ENCODE data around the gene PLPPR4. TPM values are rescaled to one million over a fixed set of nuclear protein-coding genes. Genes with fewer than 3 reads are reported as not detected.

The PLPPR4 gene, protein sequence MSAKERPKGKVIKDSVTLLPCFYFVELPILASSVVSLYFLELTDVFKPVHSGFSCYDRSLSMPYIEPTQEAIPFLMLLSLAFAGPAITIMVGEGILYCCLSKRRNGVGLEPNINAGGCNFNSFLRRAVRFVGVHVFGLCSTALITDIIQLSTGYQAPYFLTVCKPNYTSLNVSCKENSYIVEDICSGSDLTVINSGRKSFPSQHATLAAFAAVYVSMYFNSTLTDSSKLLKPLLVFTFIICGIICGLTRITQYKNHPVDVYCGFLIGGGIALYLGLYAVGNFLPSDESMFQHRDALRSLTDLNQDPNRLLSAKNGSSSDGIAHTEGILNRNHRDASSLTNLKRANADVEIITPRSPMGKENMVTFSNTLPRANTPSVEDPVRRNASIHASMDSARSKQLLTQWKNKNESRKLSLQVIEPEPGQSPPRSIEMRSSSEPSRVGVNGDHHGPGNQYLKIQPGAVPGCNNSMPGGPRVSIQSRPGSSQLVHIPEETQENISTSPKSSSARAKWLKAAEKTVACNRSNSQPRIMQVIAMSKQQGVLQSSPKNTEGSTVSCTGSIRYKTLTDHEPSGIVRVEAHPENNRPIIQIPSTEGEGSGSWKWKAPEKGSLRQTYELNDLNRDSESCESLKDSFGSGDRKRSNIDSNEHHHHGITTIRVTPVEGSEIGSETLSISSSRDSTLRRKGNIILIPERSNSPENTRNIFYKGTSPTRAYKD
- total RNA-seq (2021) (not detected in 2 replicates), Bru-seq, nascent RNA (not detected), BruChase-seq, experiment 1, labeled RNA remaining after a 2-hour chase (percentile 4 among the genes with signal in this experiment), BruChase-seq, experiment 2, labeled RNA remaining after a 6-hour chase (percentile 4 among the genes with signal in this experiment)
- long read RNA-seq = 0 reads

DNA sequence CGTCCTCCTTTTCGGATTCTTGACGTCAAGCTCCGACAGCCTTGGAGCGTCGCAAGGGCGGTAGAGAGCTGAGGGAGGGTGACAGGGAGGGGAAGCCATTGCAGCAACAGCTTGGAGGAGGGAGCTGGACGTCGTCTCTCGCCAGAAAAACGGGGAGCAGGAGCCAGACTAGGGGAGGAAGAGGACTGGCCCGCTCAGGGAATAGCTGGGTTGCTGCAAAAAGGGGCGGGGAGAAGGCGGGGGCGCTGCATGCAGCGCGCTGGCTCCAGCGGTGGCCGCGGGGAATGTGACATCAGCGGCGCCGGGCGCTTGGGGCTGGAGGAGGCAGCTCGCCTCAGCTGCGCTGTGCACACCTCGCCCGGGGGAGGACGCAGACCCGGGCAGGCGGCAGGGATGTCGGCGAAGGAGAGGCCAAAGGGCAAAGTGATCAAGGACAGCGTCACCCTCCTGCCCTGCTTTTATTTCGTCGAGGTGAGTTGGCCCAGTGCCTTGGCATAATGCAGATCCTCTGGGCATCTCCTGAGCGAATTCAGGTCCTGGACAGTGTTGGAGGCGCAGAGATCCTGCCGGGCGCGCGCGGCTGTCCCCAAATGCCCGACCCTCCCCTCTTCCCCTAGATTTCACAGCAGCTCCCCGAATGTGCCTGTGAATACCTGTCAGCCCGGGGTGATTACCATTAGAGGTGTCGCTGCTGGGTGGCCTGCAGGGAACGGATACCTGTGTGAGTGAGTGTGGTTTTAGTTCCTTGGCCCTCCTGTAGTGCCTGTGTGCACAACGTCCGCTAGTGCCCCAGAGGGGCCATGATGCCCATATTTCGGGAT, at the start of gene PLPPR4:
Gene PLPPR4 (plus strand): TSS at position 292 of the 821 bp plus-strand sequence. CDS start 102 bp downstream, at position 394.
- no TSS peak for BruUV-seq (replicated peaks)
- Histone ChIP-seq H3K9me3 (ENCODE audit: low read depth, low read length, poor library complexity, severe bottlenecking) (no peaks in the 10 kb centered on the region), H3K36me3 (ENCODE audit: insufficient read depth, low read length, poor library complexity, severe bottlenecking) (no peaks in the 10 kb centered on the region), H3K27me3 (replicated peaks; ENCODE audit: insufficient read depth, low read depth, low read length, poor library complexity) (peaks cover 41% of the 10 kb centered on the region), H3K27ac (ENCODE audit: low read depth, low read length, poor library complexity, severe bottlenecking) (no peak within 1 kb of the TSS), H3K4me3 (ENCODE audit: low read depth, low read length, poor library complexity, severe bottlenecking) (peak within 1 kb of the TSS; percentile 31), H3K4me1 (ENCODE audit: insufficient read depth, low read length, poor library complexity, severe bottlenecking) (no peaks in the 10 kb centered on the region)
- no peak for TF ChIP-seq EZH2 (IDR thresholded peaks at IDR 0.05; ENCODE audit: borderline replicate concordance, low read depth, low read length, poor library complexity, severe bottlenecking)
- TF ChIP-seq, protein P1, sequence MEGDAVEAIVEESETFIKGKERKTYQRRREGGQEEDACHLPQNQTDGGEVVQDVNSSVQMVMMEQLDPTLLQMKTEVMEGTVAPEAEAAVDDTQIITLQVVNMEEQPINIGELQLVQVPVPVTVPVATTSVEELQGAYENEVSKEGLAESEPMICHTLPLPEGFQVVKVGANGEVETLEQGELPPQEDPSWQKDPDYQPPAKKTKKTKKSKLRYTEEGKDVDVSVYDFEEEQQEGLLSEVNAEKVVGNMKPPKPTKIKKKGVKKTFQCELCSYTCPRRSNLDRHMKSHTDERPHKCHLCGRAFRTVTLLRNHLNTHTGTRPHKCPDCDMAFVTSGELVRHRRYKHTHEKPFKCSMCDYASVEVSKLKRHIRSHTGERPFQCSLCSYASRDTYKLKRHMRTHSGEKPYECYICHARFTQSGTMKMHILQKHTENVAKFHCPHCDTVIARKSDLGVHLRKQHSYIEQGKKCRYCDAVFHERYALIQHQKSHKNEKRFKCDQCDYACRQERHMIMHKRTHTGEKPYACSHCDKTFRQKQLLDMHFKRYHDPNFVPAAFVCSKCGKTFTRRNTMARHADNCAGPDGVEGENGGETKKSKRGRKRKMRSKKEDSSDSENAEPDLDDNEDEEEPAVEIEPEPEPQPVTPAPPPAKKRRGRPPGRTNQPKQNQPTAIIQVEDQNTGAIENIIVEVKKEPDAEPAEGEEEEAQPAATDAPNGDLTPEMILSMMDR (conservative IDR thresholded peaks at IDR 0.05; ENCODE audit: low read depth, low read length) = no peak
- POLR2A ChIA-PET (ENCODE audit: low non-redundant PET) = no interaction called here
- CTCF ChIA-PET = no interaction called here
- DNase-seq (ENCODE audit: low spot score) = peak; percentile 32
- intact Hi-C loops (cut with micrococcal nuclease; ENCODE audit: unreplicated experiment) = no loop called here

DNA sequence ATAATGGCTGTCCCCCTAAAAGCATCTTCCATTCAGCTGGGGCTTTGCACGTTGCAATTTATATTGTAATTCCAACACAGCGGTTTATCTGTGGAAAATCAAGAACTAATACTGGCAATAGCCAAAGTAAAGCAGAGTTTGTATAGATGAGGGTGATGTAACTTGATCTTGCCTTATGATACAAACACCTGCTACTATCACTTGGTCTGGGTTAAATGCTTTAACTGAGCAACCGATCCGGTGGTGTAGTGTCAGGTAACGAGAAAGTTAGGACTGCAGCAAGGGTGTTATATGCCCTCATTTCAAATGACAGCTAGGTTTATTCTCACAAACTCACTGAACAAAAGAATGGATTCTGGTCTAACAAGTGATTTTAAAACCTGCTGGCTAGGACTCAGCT, 47.3 kb upstream of the PLPPR4 start:
- BruUV-seq (replicated peaks) = no TSS peak
- POLR2A ChIA-PET (ENCODE audit: low non-redundant PET) = no interaction called here
- Histone ChIP-seq H3K27me3 (replicated peaks; ENCODE audit: insufficient read depth, low read depth, low read length, poor library complexity) (no peaks in the 10 kb centered on the region), H3K36me3 (ENCODE audit: insufficient read depth, low read length, poor library complexity, severe bottlenecking) (no peaks in the 10 kb centered on the region), H3K4me3 (ENCODE audit: low read depth, low read length, poor library complexity, severe bottlenecking) (no peak overlapping the region), H3K9me3 (ENCODE audit: low read depth, low read length, poor library complexity, severe bottlenecking) (peaks cover 8% of the 10 kb centered on the region), H3K4me1 (ENCODE audit: insufficient read depth, low read length, poor library complexity, severe bottlenecking) (no peaks in the 10 kb centered on the region), H3K27ac (ENCODE audit: low read depth, low read length, poor library complexity, severe bottlenecking) (no peak overlapping the region)
- CTCF ChIA-PET = no interaction called here
- TF ChIP-seq, protein P1 (conservative IDR thresholded peaks at IDR 0.05; ENCODE audit: low read depth, low read length) = no peak
- TF ChIP-seq EZH2 (IDR thresholded peaks at IDR 0.05; ENCODE audit: borderline replicate concordance, low read depth, low read length, poor library complexity, severe bottlenecking) = no peak
- DNase-seq (ENCODE audit: low spot score) = no peak
- intact Hi-C loops (cut with micrococcal nuclease; ENCODE audit: unreplicated experiment) = no loop called here

DNA sequence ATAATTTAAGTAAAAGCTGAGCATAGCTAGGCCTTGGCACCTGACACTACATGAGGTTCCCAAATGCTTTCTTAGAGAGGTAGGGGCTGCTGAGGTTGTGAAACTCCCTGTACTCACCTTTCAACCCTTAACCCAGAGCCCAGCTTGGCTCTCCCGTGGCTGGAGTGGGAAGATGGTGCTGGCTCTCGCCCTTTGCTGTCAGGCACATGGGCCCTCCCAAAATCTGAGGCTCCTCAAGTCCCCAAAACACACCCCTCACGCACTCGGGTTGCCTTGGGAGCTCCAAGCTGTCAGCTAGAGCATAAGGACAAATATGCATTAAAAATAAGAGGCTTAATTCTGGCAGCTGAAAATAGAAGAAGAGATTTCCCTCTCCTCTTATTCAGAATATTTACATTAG, 46.7 kb upstream of the PLPPR4 start:
- no TSS peak for BruUV-seq (replicated peaks)
- intact Hi-C loops (cut with micrococcal nuclease; ENCODE audit: unreplicated experiment) = no loop called here
- no peaks in the 10 kb centered on the region for H3K27me3 ChIP-seq (replicated peaks; ENCODE audit: insufficient read depth, low read depth, low read length, poor library complexity)
- H3K27ac ChIP-seq (ENCODE audit: low read depth, low read length, poor library complexity, severe bottlenecking) = no peak overlapping the region
- no peak overlapping the region for H3K4me3 ChIP-seq (ENCODE audit: low read depth, low read length, poor library complexity, severe bottlenecking)
- CTCF ChIA-PET = no interaction called here
- H3K36me3 ChIP-seq (ENCODE audit: insufficient read depth, low read length, poor library complexity, severe bottlenecking) = no peaks in the 10 kb centered on the region
- H3K4me1 ChIP-seq (ENCODE audit: insufficient read depth, low read length, poor library complexity, severe bottlenecking) = no peaks in the 10 kb centered on the region
- DNase-seq (ENCODE audit: low spot score) = no peak
- POLR2A ChIA-PET (ENCODE audit: low non-redundant PET) = no interaction called here
- no peak for TF ChIP-seq EZH2 (IDR thresholded peaks at IDR 0.05; ENCODE audit: borderline replicate concordance, low read depth, low read length, poor library complexity, severe bottlenecking)
- TF ChIP-seq, protein P1 (conservative IDR thresholded peaks at IDR 0.05; ENCODE audit: low read depth, low read length) = no peak
- peaks cover 8% of the 10 kb centered on the region for H3K9me3 ChIP-seq (ENCODE audit: low read depth, low read length, poor library complexity, severe bottlenecking)
